ENCODE data around the gene NDUFA6. TPM values are rescaled to one million over a fixed set of nuclear protein-coding genes. Genes with fewer than 3 reads are reported as not detected.
"Not testable (repeated sequence)": the region's sequence is repeated elsewhere in the genome, so short reads cannot be mapped to it uniquely, and the experiment has no call there.

NDUFA6 gene
- 61.7 and 65.9 TPM in 2 replicates for total RNA-seq

GRCh38 chr22:42090596-42091454, at the start of gene NDUFA6:
NDUFA6 (minus strand) TSS chr22:42090772; CDS start chr22:42090744, 28 bp downstream.
- DNase-seq (ENCODE audit: low read depth, low spot score) = peak; percentile 97

- not testable (repeated sequence) for DNase-seq (ENCODE audit: low read depth, low spot score)
Measured at GRCh38 chr22:42140153-42140552, 49.6 kb upstream of the NDUFA6 start.

GRCh38 chr22:42139508-42139907, 48.9 kb upstream of the NDUFA6 start:
- DNase-seq (ENCODE audit: low read depth, low spot score) = not testable (repeated sequence)

GRCh38 chr22:42138972-42139371, 48.4 kb upstream of the NDUFA6 start:
- DNase-seq (ENCODE audit: low read depth, low spot score) = no peak

- DNase-seq (ENCODE audit: low read depth, low spot score) = no peak
Measured at GRCh38 chr22:42138122-42138770, 47.7 kb upstream of the NDUFA6 start.

GRCh38 chr22:42135688-42136087, 45.1 kb upstream of the NDUFA6 start:
- not testable (repeated sequence) for DNase-seq (ENCODE audit: low read depth, low spot score)

- DNase-seq (ENCODE audit: low read depth, low spot score) = no peak
Measured at GRCh38 chr22:42134100-42135020, 43.8 kb upstream of the NDUFA6 start.

- no peak for DNase-seq (ENCODE audit: low read depth, low spot score)
Measured at GRCh38 chr22:42132457-42132856, 41.9 kb upstream of the NDUFA6 start.

GRCh38 chr22:42131562-42131961, 41.0 kb upstream of the NDUFA6 start:
- DNase-seq (ENCODE audit: low read depth, low spot score) = no peak

GRCh38 chr22:42130639-42131431, 40.3 kb upstream of the NDUFA6 start, which contains the start of gene CYP2D6:
CYP2D6 (minus strand) TSS chr22:42130810; CDS start chr22:42130791, 19 bp downstream.
- DNase-seq (ENCODE audit: low read depth, low spot score) = not testable (repeated sequence)

GRCh38 chr22:42130182-42130581, 39.6 kb upstream of the NDUFA6 start:
- DNase-seq (ENCODE audit: low read depth, low spot score) = not testable (repeated sequence)

- not testable (repeated sequence) for DNase-seq (ENCODE audit: low read depth, low spot score)
Measured at GRCh38 chr22:42128776-42129694, 38.5 kb upstream of the NDUFA6 start.

- not testable (repeated sequence) for DNase-seq (ENCODE audit: low read depth, low spot score)
Measured at GRCh38 chr22:42128007-42128406, 37.4 kb upstream of the NDUFA6 start.

- DNase-seq (ENCODE audit: low read depth, low spot score) = no peak
Measured at GRCh38 chr22:42127606-42128005, 37.0 kb upstream of the NDUFA6 start.

GRCh38 chr22:42123529-42123928, 33.0 kb upstream of the NDUFA6 start:
- not testable (repeated sequence) for DNase-seq (ENCODE audit: low read depth, low spot score)

GRCh38 chr22:42120231-42121021, 29.9 kb upstream of the NDUFA6 start:
- DNase-seq (ENCODE audit: low read depth, low spot score) = not testable (repeated sequence)

- no peak for DNase-seq (ENCODE audit: low read depth, low spot score)
Measured at GRCh38 chr22:42116848-42117424, 26.4 kb upstream of the NDUFA6 start.

GRCh38 chr22:42115420-42115830, 24.9 kb upstream of the NDUFA6 start:
- DNase-seq (ENCODE audit: low read depth, low spot score) = not testable (repeated sequence)

Data from pulmonary artery endothelial cell (primary cell).